Measurements from ENCODE around the gene FAM20A.

FAM20A gene

GRCh38 chr17:68600931-68601564, at the start of gene FAM20A:
TSS of gene FAM20A (minus strand) at chr17:68601367. CDS start at chr17:68600666, 701 bp downstream.
- no peak for DNase-seq (ENCODE audit: low read depth in 3 of 3, low spot score in 1 of 3)

DNA sequence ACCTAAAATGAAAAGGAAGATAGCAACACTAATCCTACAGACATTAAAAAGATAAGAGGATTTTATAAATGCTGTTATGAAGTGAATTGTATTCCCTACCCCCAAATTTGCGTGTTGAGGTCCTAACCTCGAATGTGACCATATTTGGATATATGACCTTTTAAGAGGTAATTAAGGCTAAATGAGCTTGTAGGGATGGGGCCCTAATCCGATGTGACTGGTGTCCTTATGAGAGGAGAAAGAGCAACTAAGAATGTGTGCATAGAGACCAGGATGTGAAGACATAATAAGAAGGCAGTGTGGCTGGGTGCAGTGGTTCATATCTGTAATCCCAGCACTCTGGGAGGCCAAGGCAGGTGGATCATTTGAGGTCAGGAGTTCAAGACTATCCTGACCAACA, 48.2 kb upstream of the FAM20A start:
- no peak for DNase-seq (ENCODE audit: low read depth in 3 of 3, low spot score in 1 of 3)

GRCh38 chr17:68646626-68647526, 45.7 kb upstream of the FAM20A start:
- no peak for DNase-seq (ENCODE audit: low read depth in 3 of 3, low spot score in 1 of 3)

DNA sequence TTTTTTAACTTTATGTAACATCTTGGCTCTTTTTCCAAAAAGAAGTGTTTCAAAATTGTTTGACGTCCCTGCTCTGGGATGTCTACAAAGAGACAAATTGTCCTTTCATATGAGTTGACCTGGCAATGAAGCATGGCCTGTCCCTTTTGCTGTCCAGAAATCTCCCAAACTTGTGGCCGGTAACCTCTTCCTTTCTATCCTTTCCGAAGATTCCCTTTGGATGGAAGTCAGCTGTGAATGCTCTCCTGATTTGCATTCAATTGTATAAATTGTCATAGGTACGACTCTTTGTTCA, 40.9 kb upstream of the FAM20A start:
- DNase-seq (ENCODE audit: low read depth in 3 of 3, low spot score in 1 of 3) = no peak

DNA sequence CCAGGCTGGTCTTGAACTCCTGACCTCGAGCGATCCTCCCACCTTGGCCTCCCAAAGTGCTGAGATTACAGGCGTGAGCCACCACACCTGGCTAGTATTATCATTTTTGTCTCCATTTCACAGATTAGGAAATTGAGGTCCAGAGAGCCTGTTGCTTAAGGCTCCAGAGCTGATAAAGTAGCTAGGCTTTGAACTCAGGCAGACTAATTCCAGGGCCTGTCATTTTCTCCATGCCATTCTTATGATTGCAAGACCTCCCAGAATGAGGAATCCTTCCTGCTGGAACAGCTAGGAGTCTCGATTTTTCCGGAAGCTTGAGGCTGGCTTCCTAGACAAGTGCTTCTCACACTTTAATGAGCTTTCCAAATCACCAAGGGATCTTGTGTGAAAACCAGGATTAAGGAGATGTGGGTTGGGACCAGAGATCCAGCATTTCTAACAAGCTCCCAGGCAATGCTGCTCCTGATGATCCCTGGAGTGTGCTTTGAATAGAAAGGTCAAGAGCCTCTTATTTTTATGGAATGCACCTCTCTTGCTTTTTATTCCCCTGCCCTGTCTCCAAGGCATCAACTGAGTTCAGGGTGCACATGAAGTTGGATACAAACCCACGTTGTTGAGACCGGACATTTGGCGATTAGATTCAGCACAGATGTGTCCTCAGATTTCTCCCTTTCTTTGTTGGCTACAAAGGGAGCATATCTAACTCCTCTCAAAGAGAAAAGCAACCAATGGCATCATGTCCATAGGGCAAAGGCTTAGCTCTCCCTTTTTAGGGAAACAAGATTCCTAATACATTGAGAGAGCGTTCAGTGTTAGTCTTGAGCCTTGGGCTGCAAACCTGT, 40.3 kb upstream of the FAM20A start:
- no peak for DNase-seq (ENCODE audit: low read depth in 3 of 3, low spot score in 1 of 3)

- DNase-seq (ENCODE audit: low read depth in 3 of 3, low spot score in 1 of 3) = no peak
These were observed 39.2 kb upstream of the FAM20A start for GRCh38 chr17:68640242-68640989.

GRCh38 chr17:68634345-68634876, 33.2 kb upstream of the FAM20A start:
- DNase-seq (ENCODE audit: low read depth in 3 of 3, low spot score in 1 of 3) = no peak

- no peak for DNase-seq (ENCODE audit: low read depth in 3 of 3, low spot score in 1 of 3)
These were observed 27.4 kb upstream of the FAM20A start for GRCh38 chr17:68628576-68628957.

DNA sequence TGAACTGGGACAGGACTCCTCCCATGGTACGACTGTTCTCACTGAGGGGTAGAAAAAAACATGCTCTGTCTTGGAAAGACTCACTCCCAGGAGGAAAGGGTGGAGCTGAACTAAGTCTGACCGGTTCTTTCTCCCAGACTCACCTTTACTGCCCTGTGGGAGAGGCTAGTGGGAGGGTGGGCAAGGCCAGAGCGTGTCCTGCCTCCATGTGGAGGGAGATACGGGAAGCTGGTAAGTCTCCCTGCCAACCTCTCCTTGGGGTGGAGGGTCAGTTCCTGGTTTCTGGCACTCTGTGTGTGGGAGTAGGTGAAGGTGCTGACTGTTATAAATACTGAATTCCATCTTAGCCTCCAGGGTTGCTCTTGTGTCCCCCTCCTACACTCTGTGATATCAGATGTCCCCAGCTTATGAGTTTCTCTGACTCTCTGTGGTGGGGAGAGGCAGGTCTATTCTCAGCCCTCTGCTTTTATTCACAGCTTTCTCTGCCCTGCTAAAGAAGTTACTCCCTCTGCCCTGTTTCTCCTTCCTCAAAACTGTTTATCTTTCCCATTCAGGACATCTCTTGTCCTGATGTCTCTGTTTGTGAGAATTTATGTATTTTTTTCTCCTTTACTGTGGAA, 26.9 kb upstream of the FAM20A start:
- DNase-seq (ENCODE audit: low read depth in 3 of 3, low spot score in 1 of 3) = no peak

DNA sequence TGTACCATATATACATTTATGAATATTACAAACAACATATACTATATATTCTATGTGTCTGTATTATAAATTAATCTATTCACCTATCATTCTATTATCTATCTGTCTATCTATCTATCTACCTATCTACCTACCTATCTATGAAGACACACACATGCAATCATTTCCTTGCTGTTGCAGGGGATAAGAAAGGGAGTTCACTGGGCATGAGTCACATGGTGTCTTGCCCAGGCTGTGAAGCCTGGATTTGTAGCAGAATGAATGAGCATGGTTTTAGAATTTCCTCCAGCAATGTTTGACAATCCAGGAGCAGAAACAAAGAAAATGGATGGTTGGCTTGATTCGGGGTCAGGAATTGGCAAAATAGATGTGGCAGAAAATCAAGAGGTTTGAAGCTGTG, 23.2 kb upstream of the FAM20A start:
- DNase-seq (ENCODE audit: low read depth in 3 of 3, low spot score in 1 of 3) = no peak

DNA sequence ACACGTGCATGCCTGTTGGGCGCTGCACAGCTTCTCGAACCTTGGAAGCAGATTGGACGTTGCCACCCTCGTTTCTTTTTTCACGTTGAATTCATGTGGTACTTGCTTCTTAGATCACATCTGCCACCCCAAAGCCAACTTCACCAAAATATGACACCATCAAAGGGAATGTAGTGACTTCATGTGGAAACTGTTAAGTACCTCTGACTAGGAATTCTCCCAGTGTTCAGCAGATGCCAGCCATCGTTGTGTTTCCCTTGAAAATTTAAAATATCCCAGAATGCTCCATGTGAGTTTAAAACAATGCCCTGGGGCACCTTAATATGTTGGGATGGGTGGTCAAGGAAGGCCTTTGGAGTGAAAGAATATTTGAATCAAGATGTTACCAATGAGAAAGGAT, 22.6 kb upstream of the FAM20A start:
- no peak for DNase-seq (ENCODE audit: low read depth in 3 of 3, low spot score in 1 of 3)

DNA sequence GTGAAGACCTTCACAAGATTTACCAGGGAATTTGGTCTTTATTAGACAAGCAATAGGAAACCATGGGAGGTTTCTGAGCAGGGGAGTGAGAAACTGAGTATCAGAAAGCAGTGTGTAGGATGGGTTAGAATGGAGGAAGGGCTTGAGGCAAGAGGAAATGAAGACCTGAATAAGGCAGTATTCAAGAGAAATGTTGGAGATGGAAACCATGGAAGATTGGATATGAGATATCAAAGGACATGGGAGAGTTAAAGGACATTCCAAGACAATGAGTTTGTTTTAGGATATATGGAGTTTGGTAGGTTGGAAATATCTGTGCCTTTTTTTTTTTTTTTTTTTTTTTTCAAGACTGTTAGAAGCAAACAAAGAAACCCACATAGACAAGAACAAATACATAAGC, 21.3 kb upstream of the FAM20A start:
- DNase-seq (ENCODE audit: low read depth in 3 of 3, low spot score in 1 of 3) = no peak

DNA sequence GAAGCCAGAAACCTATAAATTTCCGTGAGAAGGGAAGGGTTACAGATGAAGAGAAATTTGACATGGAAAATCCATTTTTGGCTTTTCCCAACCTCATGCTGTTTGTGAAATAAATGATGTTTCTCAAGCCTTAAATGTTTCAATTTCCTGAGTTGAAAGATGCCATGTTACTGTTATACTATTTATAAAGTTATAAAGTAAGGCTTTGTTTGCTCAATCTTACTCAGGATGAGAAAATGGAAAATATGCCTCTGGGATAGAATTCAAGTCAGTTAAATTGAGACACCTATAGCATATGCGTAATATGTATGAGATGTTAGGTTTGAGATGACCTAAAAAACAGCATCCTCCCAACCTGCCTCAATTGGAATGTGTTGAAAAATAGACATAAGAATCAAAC, 19.9 kb upstream of the FAM20A start:
- DNase-seq (ENCODE audit: low read depth in 3 of 3, low spot score in 1 of 3) = no peak

GRCh38 chr17:68616334-68616733, 15.2 kb upstream of the FAM20A start:
- no peak for DNase-seq (ENCODE audit: low read depth in 3 of 3, low spot score in 1 of 3)

GRCh38 chr17:68614718-68615117, 13.6 kb upstream of the FAM20A start:
- no peak for DNase-seq (ENCODE audit: low read depth in 3 of 3, low spot score in 1 of 3)

DNA sequence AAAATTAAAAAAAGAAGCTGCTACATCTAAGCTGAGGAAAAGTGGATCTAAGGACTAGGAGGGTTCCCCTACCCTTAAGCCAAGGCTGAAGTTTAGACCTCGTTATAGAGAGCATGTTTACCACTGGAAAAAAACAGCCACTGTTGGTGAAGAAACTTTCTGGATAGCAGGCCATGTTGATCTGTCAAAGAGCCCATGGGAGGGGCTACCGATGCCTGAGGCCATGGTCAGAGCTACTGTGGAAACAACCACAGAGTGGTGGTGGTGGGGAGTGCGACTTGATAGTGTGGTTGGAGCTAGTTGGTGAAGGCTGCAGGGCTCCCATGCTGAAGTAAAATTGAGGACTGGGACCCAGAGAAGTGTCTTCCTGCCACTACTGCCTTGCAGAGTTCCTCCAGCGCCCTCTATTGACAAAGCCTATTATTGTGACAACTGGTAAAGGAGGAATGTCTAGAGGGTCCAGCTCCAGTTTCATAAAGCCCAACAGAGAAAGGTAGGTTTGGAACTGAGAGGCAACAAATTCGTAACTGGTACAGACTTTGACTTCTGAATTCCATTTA, 12.7 kb upstream of the FAM20A start:
- no peak for DNase-seq (ENCODE audit: low read depth in 3 of 3, low spot score in 1 of 3)

- DNase-seq (ENCODE audit: low read depth in 3 of 3, low spot score in 1 of 3) = no peak
These were observed 11.7 kb upstream of the FAM20A start for GRCh38 chr17:68612923-68613292.

GRCh38 chr17:68612209-68612922, 11.2 kb upstream of the FAM20A start:
- DNase-seq (ENCODE audit: low read depth in 3 of 3, low spot score in 1 of 3) = no peak

GRCh38 chr17:68611353-68612208, 10.4 kb upstream of the FAM20A start:
- DNase-seq (ENCODE audit: low read depth in 3 of 3, low spot score in 1 of 3) = no peak

All from stimulated activated CD4-positive, alpha-beta T cell treated with anti-CD3 and anti-CD28 coated beads, TNF-alpha, amount 100 ng/mL, for 1 hour (primary cell).